ENCODE measurements around the gene ETNK2.

The ETNK2 gene

GRCh38 chr1:204146965-204147364 lies 4.9 kb downstream of the ETNK2 start:
- DNase-seq, result no peak

GRCh38 chr1:204146309-204146708 lies 5.5 kb downstream of the ETNK2 start:
- DNase-seq, result no peak

- no peak for DNase-seq
Observed at GRCh38 chr1:204145033-204145504, 6.8 kb downstream of the ETNK2 start.

GRCh38 chr1:204143276-204144041 lies 8.4 kb downstream of the ETNK2 start:
- DNase-seq, result no peak

GRCh38 chr1:204142032-204142974 lies 9.5 kb downstream of the ETNK2 start:
- DNase-seq, result no peak

- no peak for DNase-seq
Observed at GRCh38 chr1:204141131-204141530, 10.7 kb downstream of the ETNK2 start.

DNA sequence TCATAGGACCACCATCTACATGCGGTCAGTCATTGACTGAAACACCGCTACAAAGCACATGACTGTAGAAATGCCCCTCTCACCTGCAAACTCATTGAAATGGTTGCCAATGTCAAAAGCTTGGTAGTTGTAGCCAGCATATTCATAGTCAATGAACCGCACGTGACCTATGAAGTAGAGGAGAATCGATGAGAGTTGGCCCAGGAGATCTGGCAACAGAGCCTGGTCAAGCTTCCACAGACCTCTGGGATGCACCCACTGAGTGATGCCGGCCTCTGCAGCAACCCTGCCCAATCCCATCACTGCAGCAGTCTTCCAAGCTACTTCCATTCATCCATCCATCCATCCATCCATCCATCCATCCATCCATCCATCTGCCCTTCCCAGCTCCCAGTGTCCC lies 11.9 kb downstream of the ETNK2 start:
- no peak for DNase-seq

DNA sequence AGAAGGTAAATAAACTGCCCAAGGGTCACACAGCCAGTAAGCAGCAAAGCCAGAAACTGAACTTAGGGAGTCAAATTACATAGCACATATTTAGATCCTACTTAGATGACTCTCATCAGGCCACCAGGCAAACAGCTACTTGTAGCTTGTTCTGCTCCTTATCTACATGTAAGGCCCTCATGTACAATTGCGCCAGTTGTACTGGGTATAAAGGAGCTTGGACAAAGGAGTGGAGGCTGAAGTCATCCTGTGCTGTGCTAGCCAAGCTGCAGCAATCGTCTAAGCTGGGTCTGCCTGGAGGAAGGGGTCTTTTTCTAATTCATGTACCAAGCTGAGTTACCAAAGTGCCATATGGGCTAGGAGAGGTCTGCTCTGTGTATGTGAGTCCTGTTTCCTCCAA lies 12.8 kb downstream of the ETNK2 start:
- DNase-seq, result no peak

GRCh38 chr1:204136814-204137213 lies 15.0 kb downstream of the ETNK2 start:
- no peak for DNase-seq

GRCh38 chr1:204134103-204134502 lies 17.7 kb downstream of the ETNK2 start:
- no peak for DNase-seq

DNA sequence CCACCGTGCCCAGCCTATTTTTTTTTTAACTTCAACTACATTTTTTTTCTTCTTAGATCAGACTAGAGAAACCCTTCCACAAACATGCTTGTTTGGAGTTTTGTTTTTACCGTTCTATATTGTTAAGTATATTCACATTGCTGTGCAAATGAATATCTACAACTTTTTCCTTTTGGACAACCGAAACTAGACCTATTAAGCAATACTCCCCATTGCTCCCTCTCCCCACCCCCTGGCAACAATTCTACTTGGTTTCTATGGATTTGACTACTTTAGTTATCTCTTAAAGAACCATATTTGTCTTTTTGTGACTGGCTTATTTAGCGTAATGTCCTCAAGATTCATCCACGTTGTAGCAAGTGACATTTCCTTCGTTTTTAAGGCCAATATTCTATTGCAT lies 19.1 kb downstream of the ETNK2 start:
- no peak for DNase-seq

DNA sequence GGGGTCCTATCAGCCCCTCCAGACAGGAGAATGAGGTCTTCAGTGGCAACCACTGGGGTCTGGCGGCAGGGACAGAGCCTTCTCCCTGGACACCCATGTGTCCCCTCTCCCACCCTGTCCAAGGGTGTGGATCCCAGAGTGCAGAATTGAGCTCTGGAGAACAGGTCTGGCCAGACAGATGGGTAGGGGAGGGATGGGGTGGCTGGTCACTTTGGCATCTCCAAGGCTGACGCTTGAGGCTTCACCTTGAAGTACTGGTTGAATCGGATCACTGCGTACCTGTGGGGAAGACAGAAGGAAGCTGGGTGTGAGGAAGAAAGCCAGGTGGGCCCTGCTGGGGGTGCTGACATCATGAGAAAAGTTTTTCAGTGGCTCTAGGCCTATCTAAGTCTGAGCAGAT lies 19.9 kb downstream of the ETNK2 start:
- no peak for DNase-seq

- no peak for DNase-seq
Observed at GRCh38 chr1:204130981-204131892, 20.6 kb downstream of the ETNK2 start.

- DNase-seq, result no peak
Observed at GRCh38 chr1:204130178-204130577, 21.7 kb downstream of the ETNK2 start.

GRCh38 chr1:204128964-204129896 lies 22.6 kb downstream of the ETNK2 start:
- DNase-seq, result peak; percentile 65

- no peak for DNase-seq
Observed at GRCh38 chr1:204128464-204128963, 23.3 kb downstream of the ETNK2 start.

- no peak for DNase-seq
Observed at GRCh38 chr1:204127597-204128242, 24.1 kb downstream of the ETNK2 start.

DNA sequence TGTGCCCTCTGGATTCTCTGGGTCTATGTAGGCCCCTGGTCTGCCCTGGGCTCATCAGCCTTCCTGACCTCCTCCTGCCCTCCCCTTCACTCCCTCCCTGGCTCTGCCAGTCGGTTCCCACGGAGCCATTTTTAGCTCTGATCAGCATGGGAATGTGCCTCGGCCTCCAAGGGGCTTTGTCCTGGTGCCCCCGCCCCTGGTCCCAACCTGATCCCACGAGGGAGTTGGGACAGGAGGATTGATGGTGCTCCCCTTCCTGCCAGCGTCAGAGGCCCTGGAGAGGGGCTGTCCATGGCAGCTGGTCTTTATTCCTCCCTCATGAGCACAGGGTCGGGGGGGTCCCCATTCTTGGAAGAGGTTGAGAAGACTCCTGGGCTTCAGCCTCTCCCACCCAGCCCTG lies 24.9 kb downstream of the ETNK2 start:
- no peak for DNase-seq

GRCh38 chr1:204126386-204126785 lies 25.5 kb downstream of the ETNK2 start:
- no peak for DNase-seq

DNA sequence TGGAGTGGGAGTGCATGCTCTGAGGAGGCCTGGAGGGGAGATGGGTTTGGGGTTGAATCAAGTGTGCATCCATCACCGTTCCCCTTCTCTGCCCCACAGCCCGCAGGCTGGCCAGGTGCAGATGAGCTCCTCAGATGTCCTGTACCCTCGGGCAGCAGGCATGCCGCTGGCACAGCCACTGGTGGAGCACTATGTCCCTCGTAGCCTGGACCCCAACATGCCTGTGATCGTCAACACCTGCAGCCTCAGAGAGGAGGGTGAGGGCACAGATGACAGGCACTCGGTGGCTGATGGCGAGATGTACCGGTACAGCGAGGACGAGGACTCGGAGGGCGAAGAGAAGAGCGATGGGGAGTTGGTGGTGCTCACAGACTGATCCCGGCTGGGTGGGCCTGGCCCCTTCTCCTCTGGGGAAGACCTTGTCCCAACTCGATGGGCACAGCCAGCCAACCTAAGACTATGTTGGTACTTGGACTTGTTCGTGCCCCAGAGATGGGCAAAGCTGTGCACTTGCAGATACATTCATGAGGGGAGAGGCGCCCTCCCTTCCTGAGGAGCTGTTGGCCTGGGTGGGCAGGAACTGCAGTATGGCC lies 26.0 kb downstream of the ETNK2 start:
- no peak for DNase-seq

All from activated T-cell treated with anti-CD3 and anti-CD28 coated beads, Interleukin-2, amount 50 U/mL, for 1 hour (primary cell).